HepG2 (cell line): ENCODE data around the gene LEPR. TPM values are rescaled to one million over a fixed set of nuclear protein-coding genes. Genes with fewer than 3 reads are reported as not detected.

Experiments
- ATAC-seq: fragments of 200-7000 bp; cut with Tn5 transposase; 3 replicates; pipeline ENCODE4 v1.9.1; 2020; ENCODE audit warnings: mild to moderate bottlenecking, moderate library complexity
- BruUV-seq: library from RNA; stranded (reverse); fragments of 400-500 nt; replicated peaks from 2 replicates; lab custom pipeline; 2021; lab: Mats Ljungman, UMichigan
- CTCF ChIA-PET: fragments of 300-600 bp; formaldehyde crosslinking; extraction: SDS; loops from one replicate; lab custom pipeline; 2021; ENCODE audit warnings: low total read pairs, inconsistent platforms, low intra/inter-chr PET ratio; lab: Yijun Ruan, JAX
- POLR2A ChIA-PET: fragments of 350-600 bp; sonication (Branson Sonifier 250); formaldehyde crosslinking; loops from one replicate; lab custom pipeline; 2020; ENCODE audit warnings: antibody characterized with exemption, inconsistent platforms; lab: Yijun Ruan, JAX
- DNase-seq: peaks from one replicate; pipeline ENCODE4 v3.0.0-alpha.2; 2015; ENCODE audit warnings: low spot score
- FAIRE-seq: peaks from 3 replicates; lab custom pipeline; 2011; peaks lifted over from hg19 to GRCh38; lab: Jason Lieb, UNC
- H2AFZ ChIP-seq: one replicate; pipeline ENCODE4 v1.6.1; 2011; ENCODE audit warnings: low read length, inconsistent platforms
- H3K27ac ChIP-seq: fragments of 300-600 bp; 3 replicates; pipeline ENCODE4 v1.8.0; 2011; ENCODE audit warnings: mixed run types, mild to moderate bottlenecking, mixed read lengths, low read length, inconsistent platforms; ENCODE audit not compliant: insufficient read depth; ENCODE audit errors: extremely low read length
- H3K27me3 ChIP-seq, 2 experiments: fragments of 200-600 bp in 1 of 2; 2 replicates in 1 of 2; 3 replicates in 1 of 2; pipeline versions ENCODE4 v1.6.0 to v1.8.0; 2011; ENCODE audit warnings: low read length in 2 of 2, mild to moderate bottlenecking in 2 of 2, moderate library complexity in 2 of 2, inconsistent platforms in 1 of 2; ENCODE audit not compliant: insufficient read depth in 2 of 2, control insufficient read depth in 1 of 2
- H3K36me3 ChIP-seq, 2 experiments: fragments of 200-600 bp in 1 of 2; replicated peaks in 1 of 2; 2 replicates in 1 of 2; 3 replicates in 1 of 2; pipeline versions ENCODE4 v1.5.1 to v1.8.0; 2011; ENCODE audit warnings: low read length in 2 of 2, inconsistent platforms in 1 of 2; ENCODE audit not compliant: insufficient read depth in 2 of 2, control insufficient read depth in 1 of 2
- H3K4me1 ChIP-seq: 2 replicates; pipeline ENCODE4 v1.5.1; 2012; ENCODE audit warnings: low read length, inconsistent platforms; ENCODE audit not compliant: insufficient read depth
- H3K4me2 ChIP-seq: 2 replicates; pipeline ENCODE4 v1.6.0; 2011; ENCODE audit warnings: low read depth, low read length, inconsistent platforms
- H3K4me3 ChIP-seq, 3 experiments: fragments of 200-600 bp in 1 of 3; sonication (generic), shearing (Covaris generic) in 1 of 3; replicated peaks in 1 of 3; 2 replicates each; pipeline ENCODE4 v1.5.1; 2011 to 2016; ENCODE audit warnings: low read length in 3 of 3, inconsistent platforms in 2 of 3, low read depth in 2 of 3, mild to moderate bottlenecking in 2 of 3, control low read depth in 1 of 3, mixed read lengths in 1 of 3; ENCODE audit not compliant: insufficient read depth in 1 of 3
- H3K79me2 ChIP-seq: one replicate; pipeline ENCODE4 v1.6.1; 2011; ENCODE audit warnings: low read length, inconsistent platforms; ENCODE audit not compliant: insufficient read depth
- H3K9ac ChIP-seq: 2 replicates; pipeline ENCODE4 v1.6.0; 2011; ENCODE audit warnings: mild to moderate bottlenecking, low read depth, low read length, inconsistent platforms; ENCODE audit not compliant: insufficient read depth
- H3K9me3 ChIP-seq: 2 replicates; pipeline ENCODE4 v1.5.1; 2012; ENCODE audit warnings: mild to moderate bottlenecking, low read length
- H4K20me1 ChIP-seq: 2 replicates; pipeline ENCODE4 v1.6.0; 2011; ENCODE audit warnings: inconsistent platforms, mild to moderate bottlenecking, low read length, moderate library complexity; ENCODE audit not compliant: insufficient read depth
- BRCA1 ChIP-seq: sonication (generic); formaldehyde crosslinking; IDR thresholded peaks from 2 replicates; pipeline ENCODE4 v1.4.0; 2020; ENCODE audit warnings: missing genetic modification reagents
- DR1 ChIP-seq: sonication (generic); formaldehyde crosslinking; IDR thresholded peaks from 2 replicates; pipeline ENCODE4 v1.8.0; 2021; ENCODE audit warnings: mild to moderate bottlenecking, missing genetic modification reagents, inconsistent platforms
- GTF3A ChIP-seq: sonication (generic); formaldehyde crosslinking; conservative IDR thresholded peaks from 2 replicates; pipeline ENCODE4 v1.4.0; 2020; ENCODE audit warnings: mild to moderate bottlenecking, missing genetic modification reagents
- KLF16 ChIP-seq, 2 experiments: sonication (generic) in 1 of 2; formaldehyde crosslinking in 1 of 2; IDR thresholded peaks; 2 replicates each; pipeline versions ENCODE4 v1.6.1 to v1.8.0; 2016 to 2023; ENCODE audit warnings: missing genetic modification reagents in 2 of 2, missing compliant biosample characterization in 1 of 2
- PCBP2 ChIP-seq: fragments of 200-400 bp; formaldehyde crosslinking; optimal IDR thresholded peaks from 2 replicates; pipeline ENCODE3; 2018; ENCODE audit warnings: low read length, low read depth; ENCODE audit not compliant: poor library complexity, severe bottlenecking
- PHF20 ChIP-seq: sonication (generic); formaldehyde crosslinking; IDR thresholded peaks from 2 replicates; pipeline ENCODE4 v1.5.0; 2020; ENCODE audit warnings: mild to moderate bottlenecking, missing genetic modification reagents
- RCOR2 ChIP-seq: IDR thresholded peaks from 2 replicates; pipeline ENCODE4 v1.6.1; 2016; ENCODE audit warnings: missing biosample characterization, missing genetic modification reagents
- SAFB2 ChIP-seq: sonication (generic); formaldehyde crosslinking; IDR thresholded peaks from 2 replicates; pipeline ENCODE4 v1.5.1; 2020; ENCODE audit warnings: missing genetic modification reagents, low read depth, mild to moderate bottlenecking, borderline replicate concordance
- XBP1 ChIP-seq: sonication (generic); formaldehyde crosslinking; IDR thresholded peaks from 2 replicates; pipeline ENCODE4 v1.5.0; 2020; ENCODE audit warnings: missing genetic modification reagents
- ZBTB21 ChIP-seq: sonication (generic); formaldehyde crosslinking; IDR thresholded peaks from 2 replicates; pipeline ENCODE4 v1.4.0; 2020; ENCODE audit warnings: missing genetic modification reagents
- ZFP82 ChIP-seq: sonication (generic); formaldehyde crosslinking; IDR thresholded peaks from 2 replicates; pipeline ENCODE4 v1.5.1; 2020; ENCODE audit warnings: mild to moderate bottlenecking, missing genetic modification reagents, borderline replicate concordance
- ZKSCAN8 ChIP-seq: IDR thresholded peaks from 2 replicates; pipeline ENCODE4 v1.6.1; 2016; ENCODE audit warnings: borderline replicate concordance, missing genetic modification reagents, missing compliant biosample characterization
- ZNF205 ChIP-seq: IDR thresholded peaks from 2 replicates; pipeline ENCODE4 v1.6.1; 2018; ENCODE audit warnings: missing biosample characterization, missing genetic modification reagents
- ZNF720 ChIP-seq: sonication (generic); formaldehyde crosslinking; IDR thresholded peaks from 2 replicates; pipeline ENCODE4 v1.4.0; 2020; ENCODE audit warnings: missing genetic modification reagents
- ZNF737 ChIP-seq: sonication (generic); formaldehyde crosslinking; IDR thresholded peaks from 2 replicates; pipeline ENCODE4 v1.5.0; 2020; ENCODE audit warnings: missing genetic modification reagents, mild to moderate bottlenecking, borderline replicate concordance
- in situ Hi-C: cut with HindIII; loops from 2 replicates; pipeline ENCODE4 v1.10.0; 2017; ENCODE audit warnings: low pct_unique_long_range_greater_than_20kb; ENCODE audit not compliant: extremely low pct_ligation_motif_present
- intact Hi-C: fragments of 100-400 bp; cut with micrococcal nuclease; formaldehyde crosslinking; loops from one replicate; pipeline ENCODE4 v1.10.0; 2022; ENCODE audit not compliant: unreplicated experiment
- polyA plus RNA-seq, 8 experiments: library from polyadenylated mRNA; depleted of rRNA in 3 of 8; stranded (reverse) in 7 of 8; unstranded in 1 of 8; fragments of >200 nt; fragmentation: Illumina TruSeq in 4 of 8; extraction: Trizol in 4 of 8; gene quantifications; 2 replicates each; pipeline versions ENCODE4 v1.2.1 to v1.2.3, GENCODE V29; 2011 to 2016; ENCODE audit warnings: low read depth in 4 of 8, missing spikeins in 1 of 8, mixed read lengths in 1 of 8; ENCODE audit not compliant: insufficient read depth in 1 of 8
- total RNA-seq, 5 experiments: library from RNA; depleted of rRNA; stranded (reverse); fragments of >200 nt; fragmentation: Illumina TruSeq; extraction: Trizol; gene quantifications; 2 replicates each; pipeline ENCODE4 v1.2.3, GENCODE V29; 2016; ENCODE audit warnings: low read depth in 1 of 5
- TF ChIP-seq, protein P1 (sequence below): sonication (generic); formaldehyde crosslinking; IDR thresholded peaks from 2 replicates; pipeline ENCODE4 v1.8.1; 2023; ENCODE audit warnings: mild to moderate bottlenecking, moderate library complexity, missing genetic modification reagents
- TF ChIP-seq, protein P2 (sequence below): sonication (generic); formaldehyde crosslinking; IDR thresholded peaks from 2 replicates; pipeline ENCODE4 v1.8.1; 2023; ENCODE audit warnings: missing genetic modification reagents, mild to moderate bottlenecking, borderline replicate concordance

The LEPR gene
- total and polyA plus RNA-seq, 2 of the 13 experiments (the other 11 are each of a cell fraction or from before 2014, with no cell fraction given): 0.60 to 1.7 TPM

DNA sequence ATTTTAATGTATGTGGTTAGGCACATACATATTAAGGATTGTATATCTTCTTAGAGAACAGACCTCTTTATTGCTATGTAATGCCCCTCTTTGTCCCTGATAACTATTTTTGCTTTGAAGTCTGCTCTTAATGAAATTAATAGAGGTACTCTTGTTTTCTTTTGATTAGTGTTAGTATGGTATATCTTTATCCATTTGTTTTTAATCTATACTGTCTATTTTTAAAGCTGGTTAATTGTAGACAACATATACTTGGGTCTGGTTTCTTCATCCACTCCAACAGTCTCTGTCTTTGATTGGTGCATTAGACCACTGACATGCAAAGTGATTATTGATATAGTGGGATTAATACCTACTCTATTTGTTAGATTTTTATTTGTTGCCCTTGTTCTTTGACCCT is 36.0 kb downstream of the LEPR start (continued):
- TF ChIP-seq, protein P1, sequence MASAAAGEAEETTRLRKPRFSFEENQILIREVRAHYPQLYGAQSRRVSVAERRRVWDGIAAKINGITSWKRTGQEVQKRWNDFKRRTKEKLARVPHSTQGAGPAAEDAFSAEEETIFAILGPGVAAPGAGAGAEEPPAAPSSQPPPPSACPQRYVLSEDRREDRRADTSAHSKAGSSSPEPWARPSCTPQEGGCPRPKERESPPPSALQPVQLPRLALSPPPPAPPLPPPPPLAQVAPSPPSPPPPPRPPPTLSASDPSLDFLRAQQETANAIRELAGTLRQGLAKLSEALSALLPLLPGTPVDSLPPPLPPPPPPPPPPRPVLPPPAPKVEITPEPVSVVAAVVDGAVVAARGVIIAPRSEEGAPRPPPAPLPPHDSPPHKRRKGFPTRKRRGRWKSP: no peak
- TF ChIP-seq GTF3A (CRISPR knock-in tag): no peak
- no peak for TF ChIP-seq BRCA1
- TF ChIP-seq ZNF720 (CRISPR knock-in tag): no peak
- no peak for TF ChIP-seq DR1 (CRISPR knock-in tag)
- TF ChIP-seq PCBP2: no peak
- no peak for TF ChIP-seq KLF16 (CRISPR knock-in tag; IDR thresholded peaks at IDR 0.05)

DNA sequence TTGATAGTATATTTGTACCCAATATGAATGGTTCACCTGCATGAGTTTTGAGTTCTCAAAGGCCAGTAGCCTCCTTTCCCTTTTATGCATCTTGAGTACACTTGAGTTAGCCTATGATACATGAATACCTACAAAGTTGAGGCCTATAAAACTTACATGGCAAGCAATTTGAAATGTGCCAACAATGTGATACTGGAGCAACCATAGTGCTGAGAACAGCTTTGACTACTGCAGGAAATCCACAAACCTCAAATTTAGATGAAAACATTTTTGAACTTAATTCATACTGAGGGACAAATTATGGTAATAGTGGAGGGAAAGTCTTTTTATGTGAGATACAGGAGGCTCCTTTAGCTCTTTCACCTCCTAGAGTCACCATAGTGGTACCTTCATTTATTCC is 37.4 kb downstream of the LEPR start:
- Histone ChIP-seq H3K27me3 (no peaks in the 10 kb centered on the region), H2AFZ (no peak overlapping the region), H4K20me1 (no peaks in the 10 kb centered on the region), H3K9me3 (no peaks in the 10 kb centered on the region), H3K4me1 (peaks cover 12% of the 10 kb centered on the region), H3K36me3 (no peaks in the 10 kb centered on the region), H3K4me3 (no peak overlapping the region), H3K79me2 (no peaks in the 10 kb centered on the region), H3K27ac (no peak overlapping the region), H3K4me2 (no peak overlapping the region), H3K9ac (no peak overlapping the region)
- no TSS peak for BruUV-seq
- no peak for ATAC-seq
- in situ Hi-C loops: no loop called here
- CTCF ChIA-PET: no interaction called here
- intact Hi-C loops: no loop called here
- no peak for DNase-seq
- FAIRE-seq: no peak
- no peak for TF ChIP-seq XBP1 (CRISPR knock-in tag)
- no peak for TF ChIP-seq ZNF205 (CRISPR knock-in tag)
- TF ChIP-seq ZFP82: no peak
- no peak for TF ChIP-seq SAFB2 (CRISPR knock-in tag)
- TF ChIP-seq PHF20 (CRISPR knock-in tag): no peak
- TF ChIP-seq RCOR2 (CRISPR knock-in tag): no peak
- no peak for TF ChIP-seq ZNF737 (CRISPR knock-in tag)
- TF ChIP-seq ZBTB21 (CRISPR knock-in tag): no peak
- TF ChIP-seq, protein P2, sequence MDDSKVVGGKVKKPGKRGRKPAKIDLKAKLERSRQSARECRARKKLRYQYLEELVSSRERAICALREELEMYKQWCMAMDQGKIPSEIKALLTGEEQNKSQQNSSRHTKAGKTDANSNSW: no peak
- TF ChIP-seq ZKSCAN8: no peak
- POLR2A ChIA-PET: interaction anchor here (2.0 to 2.7 kb wide), 2 partner anchors 11 to 19 kb away, joined by 5 to 20 read pairs; no protein-coding TSS in a partner anchor
